HG02870 (cell line): Measurements from ENCODE around the gene PSMB8.
"Not testable (repeated sequence)": the region's sequence is repeated elsewhere in the genome, so short reads cannot be mapped to it uniquely, and the experiment has no call there.

Experiments used
- ATAC-seq: cut with Tn5 transposase; IDR thresholded peaks from one replicate; pipeline ENCODE4 v1.9.1; 2021; ENCODE audit warnings: mild to moderate bottlenecking, moderate library complexity; ENCODE audit not compliant: unreplicated experiment

PSMB8 gene

DNA sequence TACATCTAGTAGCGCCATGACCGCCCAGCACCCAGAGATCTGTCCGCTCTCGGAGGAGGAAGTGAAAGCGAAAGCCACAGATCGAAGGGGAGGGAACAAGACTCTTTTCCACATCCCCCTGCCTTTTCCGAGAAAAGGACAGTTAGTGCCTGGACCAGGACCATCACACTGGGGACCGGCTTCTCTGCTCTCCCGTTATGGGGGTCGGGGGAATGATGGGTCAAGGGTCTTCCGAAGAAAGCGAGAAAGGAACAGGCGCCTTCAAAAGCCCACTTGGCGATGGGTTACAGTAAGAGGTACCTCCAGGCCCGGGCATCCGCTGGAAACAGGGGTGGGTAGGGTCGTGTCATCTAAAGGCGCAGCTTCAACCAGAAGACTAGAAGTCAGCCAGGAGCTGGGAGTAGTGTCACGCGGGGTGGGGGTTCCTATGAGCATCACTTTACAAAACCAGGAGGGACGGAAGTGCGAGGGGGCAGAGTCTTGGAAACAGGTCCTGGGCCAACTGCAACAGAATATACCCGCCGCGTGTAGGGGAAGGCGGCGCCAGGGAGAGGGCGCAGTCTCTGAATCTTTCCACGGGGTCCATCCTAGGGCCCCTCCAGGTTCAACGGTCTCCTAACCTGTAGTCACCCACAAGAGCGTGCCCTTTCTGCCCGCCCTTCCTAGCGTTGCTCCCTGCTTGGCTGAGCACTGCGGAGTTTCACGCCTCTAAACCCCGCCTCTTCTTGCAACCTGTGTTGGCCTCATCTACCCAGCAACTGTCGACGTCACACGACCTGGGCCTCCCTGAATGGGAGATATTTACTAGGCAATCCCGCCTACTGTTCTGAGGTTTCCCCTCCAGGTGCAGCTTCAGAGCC, at the start of gene PSMB8:
PSMB8 (minus strand) TSS at position 69 of the 860 bp plus-strand sequence; CDS start at position 18, 51 bp downstream.
- peak; percentile 68 for ATAC-seq

DNA sequence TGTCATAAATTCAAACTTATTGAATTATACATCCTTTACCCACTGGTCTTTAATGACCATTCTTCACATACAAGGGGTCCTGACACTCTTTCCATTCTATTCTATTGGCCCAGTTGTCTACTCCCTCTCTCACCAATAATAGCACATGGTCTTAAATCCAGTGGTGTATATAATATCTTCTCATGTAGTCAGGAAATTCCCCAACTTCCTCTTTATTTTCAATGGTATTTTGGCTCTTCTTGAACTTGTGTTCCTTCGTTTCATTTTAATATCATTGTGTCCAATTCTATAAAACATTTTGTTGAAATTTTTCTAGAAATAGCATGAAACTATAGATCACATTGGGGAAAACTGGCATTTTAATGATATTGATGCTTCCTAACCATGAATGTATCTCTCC, 47.0 kb upstream of the PSMB8 start:
- no peak for ATAC-seq

DNA sequence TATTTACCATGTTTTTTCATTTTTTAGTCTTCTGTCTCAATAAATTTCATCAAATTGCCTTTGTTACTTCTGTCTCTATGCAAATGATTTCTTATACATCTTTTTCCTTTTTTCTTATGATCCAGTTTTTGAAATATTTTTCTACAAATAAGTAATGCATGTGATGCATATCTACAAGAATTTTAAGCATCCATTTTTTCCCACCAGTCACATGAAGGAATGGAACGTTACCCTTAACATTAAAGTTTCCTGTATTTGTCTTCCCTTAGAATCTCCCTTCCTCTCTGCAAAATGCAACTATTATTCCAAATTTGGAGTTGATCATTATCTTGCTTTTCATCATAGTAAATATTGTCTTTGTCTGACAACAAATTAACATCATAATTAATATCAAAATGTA, 45.7 kb upstream of the PSMB8 start:
- no peak for ATAC-seq

GRCh38 chr6:32888576-32888975, 44.7 kb upstream of the PSMB8 start:
- ATAC-seq, result no peak

GRCh38 chr6:32887616-32888015, 43.8 kb upstream of the PSMB8 start:
- no peak for ATAC-seq

GRCh38 chr6:32886681-32887383, 43.0 kb upstream of the PSMB8 start:
- no peak for ATAC-seq

GRCh38 chr6:32885698-32886286, 41.9 kb upstream of the PSMB8 start:
- ATAC-seq, result no peak

- no peak for ATAC-seq
Measured at GRCh38 chr6:32883789-32884188, 39.9 kb upstream of the PSMB8 start.

GRCh38 chr6:32882879-32883250, 39.0 kb upstream of the PSMB8 start:
- ATAC-seq, result no peak

DNA sequence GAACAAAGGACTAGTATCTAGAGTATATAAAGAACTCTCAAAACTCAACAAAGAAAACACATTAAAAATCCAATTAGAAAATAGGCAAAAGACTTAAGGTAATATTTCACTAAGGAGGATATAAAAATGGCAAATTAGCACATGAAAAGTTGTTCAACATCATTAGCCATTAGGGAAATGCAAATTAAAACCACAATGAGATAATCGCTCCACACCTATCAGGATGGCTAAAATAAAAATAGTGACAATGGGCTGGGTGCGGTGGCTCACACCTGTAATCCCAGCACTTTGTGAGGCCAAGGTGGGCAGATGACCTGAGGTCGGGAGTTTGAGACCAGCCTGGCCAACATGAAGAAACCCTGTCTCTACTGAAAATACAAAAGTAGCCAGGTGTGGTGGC, 37.1 kb upstream of the PSMB8 start:
- not testable (repeated sequence) for ATAC-seq

DNA sequence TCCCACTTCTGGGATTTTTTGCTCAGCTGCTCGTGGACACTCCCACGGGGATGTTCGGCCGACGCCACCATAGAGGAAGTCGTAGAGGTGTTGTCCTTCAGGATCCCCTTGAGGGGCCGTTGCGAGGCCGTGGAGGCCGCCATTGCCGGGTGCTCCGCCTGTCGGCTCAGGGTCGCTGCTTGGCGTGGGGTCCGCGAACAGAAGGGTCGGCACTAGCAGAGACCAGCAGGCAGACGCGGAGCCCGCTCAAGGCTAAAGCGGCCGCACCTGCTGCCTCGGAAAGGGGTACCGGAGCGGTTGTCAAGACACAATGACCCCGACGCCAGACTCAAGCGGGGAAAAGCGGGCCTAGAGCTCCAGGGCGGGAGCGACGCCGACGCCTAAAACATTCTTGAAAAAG, 35.8 kb upstream of the PSMB8 start:
- no peak for ATAC-seq

GRCh38 chr6:32876603-32877002, 32.8 kb upstream of the PSMB8 start:
- ATAC-seq, result no peak

- ATAC-seq, result not testable (repeated sequence)
Measured at GRCh38 chr6:32873947-32874346, 30.1 kb upstream of the PSMB8 start.

DNA sequence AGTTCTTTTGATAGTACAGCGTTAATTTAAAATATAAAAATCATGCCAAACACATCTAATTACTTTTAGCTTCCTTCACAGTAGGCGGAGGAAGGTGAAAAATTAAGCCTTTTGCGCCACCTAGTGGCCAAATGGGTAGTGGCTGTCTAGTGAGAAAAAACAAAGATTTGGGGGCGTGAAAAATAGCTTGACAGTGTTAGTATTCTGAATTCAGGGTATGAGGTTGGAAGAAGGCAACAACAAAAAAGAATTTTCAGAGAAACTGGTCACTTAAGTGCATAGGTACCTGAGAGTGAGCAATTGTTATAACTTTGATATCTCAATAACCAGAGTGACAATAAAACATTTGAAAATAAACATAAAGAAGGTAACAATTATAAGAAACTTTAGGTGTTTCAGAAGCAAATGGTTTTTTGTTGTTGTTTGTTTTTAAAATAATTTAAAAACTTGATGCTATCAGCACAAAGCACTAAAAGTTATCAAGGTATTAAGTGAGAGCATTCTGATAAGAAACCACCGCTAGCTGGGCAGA, 24.5 kb upstream of the PSMB8 start:
- ATAC-seq, result no peak

- no peak for ATAC-seq
Measured at GRCh38 chr6:32867554-32868256, 23.9 kb upstream of the PSMB8 start.

DNA sequence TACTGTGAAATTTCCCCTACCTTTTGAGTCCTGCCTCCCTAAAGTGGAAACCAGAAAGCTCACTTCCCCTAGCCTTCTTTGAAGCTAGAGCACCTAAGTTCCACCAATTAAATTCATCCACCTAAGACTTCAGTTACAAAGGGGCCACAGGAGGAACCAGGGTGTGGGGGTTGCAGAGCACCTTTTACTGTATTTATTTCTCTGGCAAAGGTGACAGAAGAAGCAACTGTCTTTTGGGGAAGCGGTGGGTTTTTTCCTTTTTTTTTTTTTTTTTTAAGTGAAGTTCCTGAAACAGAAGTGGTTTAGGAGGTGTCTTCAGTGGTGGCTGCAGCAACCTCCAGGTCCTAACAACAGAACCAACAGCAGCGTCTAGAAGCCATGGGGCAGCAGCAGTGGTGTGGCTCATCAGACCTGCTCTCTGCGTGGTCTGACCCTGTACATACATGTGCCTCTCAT, 23.2 kb upstream of the PSMB8 start:
- no peak for ATAC-seq

GRCh38 chr6:32865724-32866443, 22.0 kb upstream of the PSMB8 start:
- ATAC-seq, result no peak

- ATAC-seq, result no peak
Measured at GRCh38 chr6:32862725-32863124, 18.9 kb upstream of the PSMB8 start.

DNA sequence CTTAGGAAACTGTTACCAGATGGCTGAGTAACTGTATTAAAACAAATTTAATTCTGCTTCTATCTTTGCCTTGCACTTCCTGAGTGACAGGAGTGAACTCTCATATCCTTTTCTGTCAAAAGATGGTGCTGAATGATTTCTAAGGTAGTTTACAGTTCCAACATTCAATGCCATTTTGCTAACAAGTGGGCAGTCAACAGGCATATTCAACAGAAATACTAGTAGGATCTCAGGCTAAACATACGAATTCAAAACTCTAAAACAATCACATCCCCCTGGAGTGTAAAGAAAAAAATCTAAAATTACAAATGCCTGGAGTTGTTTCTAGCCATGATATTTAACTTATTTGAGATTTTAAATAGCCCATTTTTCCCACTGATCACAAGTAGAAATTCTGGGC, 16.8 kb upstream of the PSMB8 start:
- no peak for ATAC-seq

GRCh38 chr6:32858194-32858593, 14.3 kb upstream of the PSMB8 start:
- ATAC-seq, result no peak
